Neural cell (in vitro differentiated cells): ENCODE results near the gene MYBPC3. TPM values are rescaled to one million over a fixed set of nuclear protein-coding genes. Genes with fewer than 3 reads are reported as not detected.

Experiments used
- H2AFZ ChIP-seq: fragments of 200-600, 300-800 bp; sonication (generic), shearing (Covaris generic); 2 replicates; pipeline ENCODE4 v1.6.0; 2014; ENCODE audit warnings: low read depth, mild to moderate bottlenecking, antibody characterized with exemption, low read length, moderate library complexity
- H3F3A ChIP-seq: fragments of 200-600 bp; shearing (Covaris generic); 2 replicates; pipeline ENCODE4 v1.6.1; 2016; ENCODE audit warnings: mild to moderate bottlenecking, moderate library complexity, mixed read lengths, antibody characterized with exemption, low read length; ENCODE audit not compliant: insufficient read depth, poor library complexity, severe bottlenecking
- H3K27ac ChIP-seq: fragments of 200-600, 300-800 bp; sonication (generic), shearing (Covaris generic); 2 replicates; pipeline ENCODE4 v1.5.1; 2014; ENCODE audit warnings: mild to moderate bottlenecking, low read length, moderate library complexity
- H3K27me3 ChIP-seq: fragments of 300-800, 200-600 bp; sonication (generic), shearing (Covaris generic); 2 replicates; pipeline ENCODE4 v1.6.0; 2014; ENCODE audit warnings: mild to moderate bottlenecking, low read depth, low read length, moderate library complexity; ENCODE audit not compliant: insufficient read depth
- H3K36me3 ChIP-seq: fragments of 300-800, 200-600 bp; sonication (generic), shearing (Covaris generic); 2 replicates; pipeline ENCODE4 v1.5.1; 2014; ENCODE audit warnings: mild to moderate bottlenecking, antibody characterized with exemption, low read length, moderate library complexity; ENCODE audit not compliant: insufficient read depth
- H3K4me2 ChIP-seq: fragments of 300-800, 200-600 bp; sonication (generic), shearing (Covaris generic); 2 replicates; pipeline ENCODE4 v1.6.0; 2014; ENCODE audit warnings: mild to moderate bottlenecking, low read length
- H3K4me3 ChIP-seq: fragments of 300-800, 200-600 bp; sonication (generic), shearing (Covaris generic); 2 replicates; pipeline ENCODE4 v1.5.1; 2014; ENCODE audit warnings: mild to moderate bottlenecking, low read length, moderate library complexity
- H3K79me2 ChIP-seq: fragments of 200-600 bp; shearing (Covaris generic); replicated peaks from 2 replicates; pipeline ENCODE4 v1.6.0; 2014; ENCODE audit warnings: mild to moderate bottlenecking, low read length, moderate library complexity; ENCODE audit not compliant: insufficient read depth
- H3K9ac ChIP-seq: fragments of 300-800, 200-600 bp; sonication (generic), shearing (Covaris generic); 2 replicates; pipeline ENCODE4 v1.6.1; 2016; ENCODE audit warnings: mild to moderate bottlenecking, low read length, mixed read lengths
- H3K9me2 ChIP-seq: fragments of 200-600 bp; shearing (Covaris generic); 2 replicates; pipeline ENCODE4 v1.6.1; 2016; ENCODE audit warnings: mild to moderate bottlenecking, low read length, mixed read lengths; ENCODE audit not compliant: insufficient read depth
- H3K9me3 ChIP-seq: fragments of 200-600, 300-800 bp; sonication (generic), shearing (Covaris generic); 2 replicates; pipeline ENCODE4 v1.6.1; 2016; ENCODE audit warnings: mild to moderate bottlenecking, mixed run types, low read length, moderate library complexity, mixed read lengths
- H4K20me1 ChIP-seq: fragments of 200-600 bp; shearing (Covaris generic); 2 replicates; pipeline ENCODE4 v1.6.1; 2016; ENCODE audit warnings: mild to moderate bottlenecking, mixed run types; ENCODE audit not compliant: insufficient read depth
- CTCF ChIP-seq: fragments of 450-650 bp; IDR thresholded peaks from 2 replicates; pipeline ENCODE4 v1.5.1; 2014; ENCODE audit warnings: antibody characterized with exemption, mild to moderate bottlenecking, moderate library complexity; ENCODE audit not compliant: poor library complexity, severe bottlenecking
- EP300 ChIP-seq: fragments of 450-650 bp; conservative IDR thresholded peaks from 2 replicates; pipeline ENCODE4 v1.6.1; 2014; ENCODE audit warnings: antibody characterized with exemption, mild to moderate bottlenecking, moderate library complexity; ENCODE audit not compliant: poor library complexity, severe bottlenecking
- EZH2 ChIP-seq: fragments of 200-600, 300-800 bp; shearing (Covaris generic), sonication (generic); IDR thresholded peaks from 2 replicates; pipeline ENCODE4 v1.6.1; 2014; ENCODE audit warnings: antibody characterized with exemption, low read length, borderline replicate concordance, mild to moderate bottlenecking; ENCODE audit not compliant: insufficient read depth, poor library complexity, severe bottlenecking
- MXI1 ChIP-seq: fragments of 450-650 bp; conservative IDR thresholded peaks from 2 replicates; pipeline ENCODE4 v1.6.1; 2014; ENCODE audit warnings: antibody characterized with exemption, mild to moderate bottlenecking; ENCODE audit not compliant: poor library complexity, severe bottlenecking
- POLR2AphosphoS5 ChIP-seq: IDR thresholded peaks from 2 replicates; pipeline ENCODE4 v1.6.1; 2012
- RAD21 ChIP-seq: fragments of 450-650 bp; conservative IDR thresholded peaks from 2 replicates; pipeline ENCODE4 v1.6.1; 2014; ENCODE audit warnings: antibody characterized with exemption, mild to moderate bottlenecking, moderate library complexity
- REST ChIP-seq: IDR thresholded peaks from 2 replicates; pipeline ENCODE4 v1.6.1; 2012; ENCODE audit warnings: borderline replicate concordance
- SMC3 ChIP-seq: fragments of 450-650 bp; conservative IDR thresholded peaks from 2 replicates; pipeline ENCODE4 v1.6.1; 2014; ENCODE audit warnings: antibody characterized with exemption, mild to moderate bottlenecking, moderate library complexity; ENCODE audit not compliant: poor library complexity
- TAF1 ChIP-seq: IDR thresholded peaks from 2 replicates; pipeline ENCODE4 v1.6.1; 2012; ENCODE audit warnings: low read depth
- polyA plus RNA-seq: library from polyadenylated mRNA; depleted of rRNA; stranded (reverse); fragments of >200 nt; gene quantifications from 2 replicates; pipeline ENCODE4 v1.2.3, GENCODE V29; 2014

Gene MYBPC3
- polyA plus RNA-seq, 1 donor from 2014 or later = not detected

DNA sequence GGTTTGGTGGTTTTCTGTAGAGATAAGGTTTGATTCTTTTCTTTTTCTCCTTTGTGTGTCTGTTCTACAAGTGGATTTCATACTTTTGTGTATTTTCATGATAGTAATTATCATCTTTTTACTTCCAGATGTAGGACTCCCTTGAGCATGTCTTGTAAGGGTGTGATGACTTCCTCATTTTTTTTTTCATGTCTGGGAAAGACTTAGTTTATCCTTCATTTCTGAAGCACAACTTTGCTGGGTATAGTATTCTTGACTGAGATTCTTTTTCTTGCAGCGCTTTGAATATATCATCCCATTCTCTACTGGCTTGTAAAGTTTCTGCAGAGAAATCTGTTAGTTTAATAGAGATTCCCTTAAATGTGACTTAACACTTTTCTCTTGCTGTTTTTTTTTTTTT, 49.6 kb downstream of the MYBPC3 start:
- Histone ChIP-seq H4K20me1 (no peaks in the 10 kb centered on the region), H3K27ac (no peak overlapping the region), H3K27me3 (no peaks in the 10 kb centered on the region), H3K9ac (no peak overlapping the region), H2AFZ (no peak overlapping the region), H3K4me2 (no peak overlapping the region), H3K4me3 (no peak overlapping the region), H3K9me2 (no peaks in the 10 kb centered on the region), H3K9me3 (no peaks in the 10 kb centered on the region), H3F3A (no peaks in the 10 kb centered on the region), H3K36me3 (peaks cover 10% of the 10 kb centered on the region), H3K79me2 (no peaks in the 10 kb centered on the region)
- TF ChIP-seq SMC3 (no peak), EZH2 (no peak), CTCF (no peak), TAF1 (no peak), EP300 (no peak), MXI1 (no peak), REST (no peak), POLR2AphosphoS5 (no peak), RAD21 (no peak)

DNA sequence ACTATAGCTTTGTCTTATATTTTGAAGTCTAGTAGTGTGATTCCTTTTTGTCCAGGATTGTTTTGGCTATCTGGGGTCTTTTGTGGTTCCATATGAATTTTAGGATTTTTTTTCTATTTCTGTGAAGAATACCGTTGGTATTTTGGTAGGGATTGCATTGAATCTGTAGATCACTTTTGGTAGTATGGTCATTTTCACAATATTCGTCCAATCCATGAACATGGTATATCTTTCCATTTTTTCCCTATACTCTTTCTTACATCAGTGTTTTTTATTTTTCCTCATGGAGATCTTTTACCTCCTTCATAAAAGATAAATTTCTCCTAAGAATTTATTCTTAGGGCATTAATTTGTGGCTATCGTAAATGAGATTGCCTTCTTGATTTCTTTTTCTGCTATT, 53.4 kb downstream of the MYBPC3 start:
- TF ChIP-seq RAD21 (no peak), TAF1 (no peak), SMC3 (no peak), EZH2 (no peak), MXI1 (no peak), POLR2AphosphoS5 (no peak), CTCF (no peak), REST (no peak), EP300 (no peak)
- Histone ChIP-seq H3K4me3 (no peak overlapping the region), H3K4me2 (no peak overlapping the region), H3K9me2 (no peaks in the 10 kb centered on the region), H3K27ac (no peak overlapping the region), H3K9me3 (no peaks in the 10 kb centered on the region), H3K79me2 (no peaks in the 10 kb centered on the region), H3K36me3 (peaks cover 10% of the 10 kb centered on the region), H3K9ac (no peak overlapping the region), H3F3A (no peaks in the 10 kb centered on the region), H4K20me1 (no peaks in the 10 kb centered on the region), H3K27me3 (no peaks in the 10 kb centered on the region), H2AFZ (no peak overlapping the region)
